Neural progenitor cell (in vitro differentiated cells): ENCODE measurements around the gene TRRAP. TPM values are rescaled to one million over a fixed set of nuclear protein-coding genes. Genes with fewer than 3 reads are reported as not detected.

Experiments used
- DNase-seq: peaks from one replicate; pipeline ENCODE4 v3.0.0-alpha.2; 2016; ENCODE audit warnings: low spot score
- H2AFZ ChIP-seq: fragments of 200-600 bp; sonication (generic); replicated peaks from 2 replicates; pipeline ENCODE4 v1.6.1; 2016; ENCODE audit warnings: antibody characterized with exemption
- H3F3A ChIP-seq: fragments of 200-600 bp; sonication (generic); 2 replicates; pipeline ENCODE4 v1.6.1; 2016; ENCODE audit warnings: antibody characterized with exemption, low read depth
- H3K27ac ChIP-seq: fragments of 200-600 bp; sonication (generic); 2 replicates; pipeline ENCODE4 v1.5.1; 2016; ENCODE audit warnings: mild to moderate bottlenecking
- H3K27me3 ChIP-seq: fragments of 200-600 bp; sonication (generic); 2 replicates; pipeline ENCODE4 v1.6.1; 2016; ENCODE audit warnings: mild to moderate bottlenecking, moderate library complexity
- H3K36me3 ChIP-seq: fragments of 200-600 bp; sonication (generic); 2 replicates; pipeline ENCODE4 v1.5.1; 2016
- H3K4me1 ChIP-seq: fragments of 200-600 bp; sonication (generic); 2 replicates; pipeline ENCODE4 v1.6.1; 2016; ENCODE audit warnings: mixed run types
- H3K4me2 ChIP-seq: fragments of 200-600 bp; sonication (generic); 2 replicates; pipeline ENCODE4 v1.6.1; 2016
- H3K4me3 ChIP-seq: fragments of 200-600 bp; sonication (generic); 2 replicates; pipeline ENCODE4 v1.5.1; 2016
- H3K79me2 ChIP-seq: fragments of 200-600 bp; sonication (generic); 2 replicates; pipeline ENCODE4 v1.6.1; 2016; ENCODE audit warnings: low read depth
- H3K9ac ChIP-seq: fragments of 200-600 bp; sonication (generic); 2 replicates; pipeline ENCODE4 v1.6.1; 2016
- H3K9me3 ChIP-seq: fragments of 200-600 bp; sonication (generic); 2 replicates; pipeline ENCODE4 v1.5.1; 2016; ENCODE audit warnings: low read depth
- H4K20me1 ChIP-seq: fragments of 200-600 bp; sonication (generic); 2 replicates; pipeline ENCODE4 v1.6.1; 2016; ENCODE audit warnings: low read depth
- H3K27ac Mint-ChIP-seq: 3 replicates; pipeline ENCODE4 v1.8.0; 2021; ENCODE audit warnings: mixed read lengths
- H3K27me3 Mint-ChIP-seq: 2 replicates; pipeline ENCODE4 v1.8.0; 2022; ENCODE audit warnings: low read depth, mild to moderate bottlenecking, inconsistent platforms, moderate library complexity, mixed read lengths; ENCODE audit not compliant: insufficient read depth
- H3K36me3 Mint-ChIP-seq: 3 replicates; pipeline ENCODE4 v1.8.0; 2021; ENCODE audit warnings: mixed read lengths
- H3K4me1 Mint-ChIP-seq: 3 replicates; pipeline ENCODE4 v1.8.0; 2021; ENCODE audit warnings: mixed read lengths
- H3K4me3 Mint-ChIP-seq: 3 replicates; pipeline ENCODE4 v1.8.0; 2021; ENCODE audit warnings: mild to moderate bottlenecking, moderate library complexity, mixed read lengths
- H3K9me3 Mint-ChIP-seq: 3 replicates; pipeline ENCODE4 v1.8.0; 2020; ENCODE audit warnings: mixed read lengths
- CTCF ChIP-seq: fragments of 200-600 bp; sonication (generic); IDR thresholded peaks from 2 replicates; pipeline ENCODE4 v1.5.1; 2017; ENCODE audit warnings: antibody characterized with exemption, mild to moderate bottlenecking
- EZH2 ChIP-seq: fragments of 200-600 bp; sonication (generic); IDR thresholded peaks from 2 replicates; pipeline ENCODE4 v1.6.1; 2017; ENCODE audit warnings: antibody characterized with exemption, mild to moderate bottlenecking, moderate library complexity
- EZH2phosphoT487 ChIP-seq: fragments of 200-600 bp; sonication (generic); IDR thresholded peaks from 2 replicates; pipeline ENCODE4 v1.6.1; 2017; ENCODE audit warnings: antibody characterized with exemption
- total RNA-seq: library from RNA; depleted of rRNA; stranded (reverse); fragments of >200 nt; gene quantifications from 2 replicates; pipeline ENCODE4 v1.2.3, GENCODE V29; 2015; ENCODE audit warnings: low replicate concordance

Gene TRRAP
- total RNA-seq, 1 donor from 2014 or later = 19.9 TPM

GRCh38 chr7:98985945-98986344, 107.6 kb downstream of the TRRAP start:
- no peak for DNase-seq
- H3K9me3 ChIP-seq = peaks cover 10% of the 10 kb centered on the region
- H2AFZ ChIP-seq = no peak overlapping the region
- Mint-ChIP-seq H3K9me3 (no peaks in the 10 kb centered on the region), H3K36me3 (peaks cover 64% of the 10 kb centered on the region), H3K4me1 (no peaks in the 10 kb centered on the region), H3K27ac (no peak overlapping the region), H3K4me3 (no peak overlapping the region), H3K27me3 (no peaks in the 10 kb centered on the region)
- H3F3A ChIP-seq = no peaks in the 10 kb centered on the region
- no peak overlapping the region for H3K4me2 ChIP-seq
- no peaks in the 10 kb centered on the region for H4K20me1 ChIP-seq
- H3K36me3 ChIP-seq = peaks cover 13% of the 10 kb centered on the region
- no peaks in the 10 kb centered on the region for H3K27me3 ChIP-seq
- no peak overlapping the region for H3K4me3 ChIP-seq
- no peak overlapping the region for H3K9ac ChIP-seq
- no peaks in the 10 kb centered on the region for H3K79me2 ChIP-seq
- TF ChIP-seq EZH2phosphoT487 (no peak), EZH2 (no peak), CTCF (no peak)
- H3K4me1 ChIP-seq = no peaks in the 10 kb centered on the region
- no peak overlapping the region for H3K27ac ChIP-seq

- Mint-ChIP-seq H3K27ac (no peak overlapping the region), H3K9me3 (no peaks in the 10 kb centered on the region), H3K4me3 (no peak overlapping the region), H3K4me1 (no peaks in the 10 kb centered on the region), H3K27me3 (no peaks in the 10 kb centered on the region), H3K36me3 (peaks cover 67% of the 10 kb centered on the region)
- H3K27ac ChIP-seq = no peak overlapping the region
- H3K27me3 ChIP-seq = no peaks in the 10 kb centered on the region
- H3K36me3 ChIP-seq = peaks cover 13% of the 10 kb centered on the region
- no peaks in the 10 kb centered on the region for H3F3A ChIP-seq
- no peaks in the 10 kb centered on the region for H4K20me1 ChIP-seq
- no peak for DNase-seq
- no peak overlapping the region for H3K4me3 ChIP-seq
- H3K4me2 ChIP-seq = no peak overlapping the region
- no peaks in the 10 kb centered on the region for H3K79me2 ChIP-seq
- H2AFZ ChIP-seq = no peak overlapping the region
- peaks cover 10% of the 10 kb centered on the region for H3K9me3 ChIP-seq
- TF ChIP-seq EZH2phosphoT487 (no peak), CTCF (no peak), EZH2 (no peak)
- H3K9ac ChIP-seq = no peak overlapping the region
- H3K4me1 ChIP-seq = no peaks in the 10 kb centered on the region
Observed at GRCh38 chr7:98988641-98989040, 110.3 kb downstream of the TRRAP start.

- H4K20me1 ChIP-seq = no peaks in the 10 kb centered on the region
- no peak for DNase-seq
- no peaks in the 10 kb centered on the region for H3K27me3 ChIP-seq
- TF ChIP-seq EZH2phosphoT487 (no peak), EZH2 (no peak), CTCF (no peak)
- H3F3A ChIP-seq = no peaks in the 10 kb centered on the region
- H3K27me3 Mint-ChIP-seq = no peaks in the 10 kb centered on the region
- H2AFZ ChIP-seq = no peak overlapping the region
- no peak overlapping the region for H3K27ac Mint-ChIP-seq
- no peaks in the 10 kb centered on the region for H3K4me1 ChIP-seq
- H3K27ac ChIP-seq = no peak overlapping the region
- no peaks in the 10 kb centered on the region for H3K79me2 ChIP-seq
- H3K4me1 Mint-ChIP-seq = no peaks in the 10 kb centered on the region
- H3K9ac ChIP-seq = no peak overlapping the region
- H3K9me3 ChIP-seq = peaks cover 10% of the 10 kb centered on the region
- no peak overlapping the region for H3K4me3 ChIP-seq
- no peak overlapping the region for H3K4me3 Mint-ChIP-seq
- H3K9me3 Mint-ChIP-seq = no peaks in the 10 kb centered on the region
- no peak overlapping the region for H3K4me2 ChIP-seq
- H3K36me3 Mint-ChIP-seq = peaks cover 60% of the 10 kb centered on the region
- peaks cover 12% of the 10 kb centered on the region for H3K36me3 ChIP-seq
Observed at GRCh38 chr7:98990356-98990755, 112.0 kb downstream of the TRRAP start.

- H3K36me3 Mint-ChIP-seq = peaks cover 60% of the 10 kb centered on the region
- H3K4me2 ChIP-seq = no peak overlapping the region
- no peaks in the 10 kb centered on the region for H3K4me1 Mint-ChIP-seq
- H3K36me3 ChIP-seq = peaks cover 5% of the 10 kb centered on the region
- no peak overlapping the region for H3K4me3 Mint-ChIP-seq
- no peak overlapping the region for H3K27ac ChIP-seq
- H3K4me1 ChIP-seq = no peaks in the 10 kb centered on the region
- no peaks in the 10 kb centered on the region for H3K27me3 ChIP-seq
- no peak for TF ChIP-seq EZH2
- no peak for TF ChIP-seq CTCF
- TF ChIP-seq EZH2phosphoT487 = no peak
- H3K9me3 Mint-ChIP-seq = no peaks in the 10 kb centered on the region
- no peak overlapping the region for H3K9ac ChIP-seq
- H3K9me3 ChIP-seq = peaks cover 5% of the 10 kb centered on the region
- H3K27ac Mint-ChIP-seq = no peak overlapping the region
- no peak overlapping the region for H3K4me3 ChIP-seq
- H4K20me1 ChIP-seq = no peaks in the 10 kb centered on the region
- no peaks in the 10 kb centered on the region for H3K27me3 Mint-ChIP-seq
- DNase-seq = no peak
- H2AFZ ChIP-seq = no peak overlapping the region
- no peaks in the 10 kb centered on the region for H3F3A ChIP-seq
- H3K79me2 ChIP-seq = no peaks in the 10 kb centered on the region
Observed at GRCh38 chr7:98991141-98991540, 112.8 kb downstream of the TRRAP start.
